Fibroblast of lung (primary cell): ENCODE results near the gene KCNE5. TPM values are rescaled to one million over a fixed set of nuclear protein-coding genes. Genes with fewer than 3 reads are reported as not detected.

Experiments used
- DNase-seq, 2 donors: peaks; one replicate each; pipeline versions ENCODE4 v3.0.0 to v3.0.0-alpha.2; 2010; ENCODE audit warnings: low read depth in 2 of 2
- H2AFZ ChIP-seq: 2 replicates; pipeline ENCODE4 v1.5.1; 2012; ENCODE audit warnings: low read length, control low read depth, inconsistent platforms
- H3K27ac ChIP-seq: 2 replicates; pipeline ENCODE4 v1.5.1; 2011; ENCODE audit warnings: low read length, control low read depth; ENCODE audit not compliant: insufficient read depth
- H3K27me3 ChIP-seq: 2 replicates; pipeline ENCODE4 v1.5.1; 2011; ENCODE audit warnings: mild to moderate bottlenecking, low read length; ENCODE audit not compliant: control insufficient read depth, insufficient read depth
- H3K36me3 ChIP-seq: 2 replicates; pipeline ENCODE4 v1.5.1; 2011; ENCODE audit warnings: low read length; ENCODE audit not compliant: control insufficient read depth, insufficient read depth
- H3K4me1 ChIP-seq: 2 replicates; pipeline ENCODE4 v1.5.1; 2011; ENCODE audit warnings: low read length; ENCODE audit not compliant: control insufficient read depth, insufficient read depth; ENCODE audit errors: extremely low read depth
- H3K4me2 ChIP-seq: 2 replicates; pipeline ENCODE4 v1.5.1; 2011; ENCODE audit warnings: low read length, control low read depth; ENCODE audit not compliant: insufficient read depth; ENCODE audit errors: extremely low read depth
- H3K4me3 ChIP-seq, 4 experiments: fragments of 200-600 bp in 1 of 4; sonication (generic) in 1 of 4; replicated peaks in 1 of 4; 2 replicates each; pipeline ENCODE4 v1.5.1; 2011 to 2016; ENCODE audit warnings: low read length in 4 of 4, low read depth in 3 of 4, mild to moderate bottlenecking in 3 of 4, control low read depth in 2 of 4, inconsistent platforms in 1 of 4, mixed read lengths in 1 of 4; ENCODE audit not compliant: insufficient read depth in 1 of 4; ENCODE audit errors: control extremely low read depth in 1 of 4
- H3K79me2 ChIP-seq: 2 replicates; pipeline ENCODE4 v1.5.1; 2012; ENCODE audit warnings: mild to moderate bottlenecking, low read length, inconsistent platforms; ENCODE audit not compliant: control insufficient read depth, insufficient read depth
- H3K9ac ChIP-seq: 2 replicates; pipeline ENCODE4 v1.5.1; 2011; ENCODE audit warnings: mild to moderate bottlenecking, low read length, control low read depth; ENCODE audit not compliant: insufficient read depth
- H3K9me3 ChIP-seq: 2 replicates; pipeline ENCODE4 v1.5.1; 2012; ENCODE audit warnings: low read depth, low read length; ENCODE audit not compliant: control insufficient read depth, insufficient read depth
- H4K20me1 ChIP-seq: 2 replicates; pipeline ENCODE4 v1.5.1; 2011; ENCODE audit warnings: low read length; ENCODE audit not compliant: control insufficient read depth, insufficient read depth; ENCODE audit errors: extremely low read depth
- EZH2 ChIP-seq: IDR thresholded peaks from 2 replicates; pipeline ENCODE4 v1.5.1; 2012; ENCODE audit warnings: low read length, control low read depth, mild to moderate bottlenecking; ENCODE audit errors: missing control alignments
- polyA plus RNA-seq, 2 donors: library from polyadenylated mRNA; depleted of rRNA in 1 of 2; stranded (reverse) in 1 of 2; unstranded in 1 of 2; fragments of >200 nt; gene quantifications; 2 replicates each; pipeline ENCODE4 v1.2.1, GENCODE V29; 2011 to 2012; ENCODE audit warnings: missing spikeins in 1 of 2
- total RNA-seq: library from RNA; depleted of rRNA; stranded (reverse); fragments of >200 nt; gene quantifications from 2 replicates; pipeline ENCODE4 v1.2.1, GENCODE V29; 2014
- TF ChIP-seq, protein P1 (sequence below), 2 donors: IDR thresholded peaks in 1 of 2; conservative IDR thresholded peaks in 1 of 2; 1 replicate in 1 of 2; 2 replicates in 1 of 2; pipeline ENCODE4 v1.5.1; 2011 to 2012; ENCODE audit warnings: low read length in 2 of 2, control low read depth in 1 of 2, inconsistent platforms in 1 of 2, low read depth in 1 of 2, mild to moderate bottlenecking in 1 of 2

KCNE5 gene
- total and polyA plus RNA-seq, 2 donors (not counting 1 experiment from before 2014, with no cell fraction given), result 0.12 to 1.2 TPM

DNA sequence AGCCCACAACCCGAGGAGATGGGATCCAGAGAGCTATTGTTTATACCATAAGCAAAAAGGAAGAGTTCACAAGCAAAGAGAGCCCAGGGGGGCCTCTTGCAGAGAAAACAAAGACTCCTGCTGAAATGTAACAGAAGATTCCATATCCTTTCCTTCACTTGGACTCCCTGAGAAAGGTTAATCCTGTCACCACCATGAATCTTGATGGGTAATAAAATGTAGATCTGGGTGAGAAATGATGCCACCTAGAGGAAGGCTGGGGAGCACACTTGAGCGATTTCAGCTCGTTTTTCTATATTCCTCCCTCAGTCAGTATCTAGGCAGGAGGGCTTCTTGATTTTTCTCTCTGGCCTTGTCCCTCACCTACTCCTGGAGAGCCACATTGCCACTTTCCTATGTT is 10.2 kb upstream of the KCNE5 start:
- Histone ChIP-seq H3K36me3 (no peaks in the 10 kb centered on the region), H3K27ac (no peak overlapping the region), H3K4me1 (no peaks in the 10 kb centered on the region), H3K9me3 (no peaks in the 10 kb centered on the region), H4K20me1 (no peaks in the 10 kb centered on the region), H3K4me2 (no peak overlapping the region), H2AFZ (no peak overlapping the region), H3K9ac (no peak overlapping the region), H3K4me3 (no peak overlapping the region), H3K79me2 (no peaks in the 10 kb centered on the region), H3K27me3 (no peaks in the 10 kb centered on the region)
- TF ChIP-seq EZH2, result no peak
- TF ChIP-seq, protein P1, sequence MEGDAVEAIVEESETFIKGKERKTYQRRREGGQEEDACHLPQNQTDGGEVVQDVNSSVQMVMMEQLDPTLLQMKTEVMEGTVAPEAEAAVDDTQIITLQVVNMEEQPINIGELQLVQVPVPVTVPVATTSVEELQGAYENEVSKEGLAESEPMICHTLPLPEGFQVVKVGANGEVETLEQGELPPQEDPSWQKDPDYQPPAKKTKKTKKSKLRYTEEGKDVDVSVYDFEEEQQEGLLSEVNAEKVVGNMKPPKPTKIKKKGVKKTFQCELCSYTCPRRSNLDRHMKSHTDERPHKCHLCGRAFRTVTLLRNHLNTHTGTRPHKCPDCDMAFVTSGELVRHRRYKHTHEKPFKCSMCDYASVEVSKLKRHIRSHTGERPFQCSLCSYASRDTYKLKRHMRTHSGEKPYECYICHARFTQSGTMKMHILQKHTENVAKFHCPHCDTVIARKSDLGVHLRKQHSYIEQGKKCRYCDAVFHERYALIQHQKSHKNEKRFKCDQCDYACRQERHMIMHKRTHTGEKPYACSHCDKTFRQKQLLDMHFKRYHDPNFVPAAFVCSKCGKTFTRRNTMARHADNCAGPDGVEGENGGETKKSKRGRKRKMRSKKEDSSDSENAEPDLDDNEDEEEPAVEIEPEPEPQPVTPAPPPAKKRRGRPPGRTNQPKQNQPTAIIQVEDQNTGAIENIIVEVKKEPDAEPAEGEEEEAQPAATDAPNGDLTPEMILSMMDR (conservative IDR thresholded peaks at IDR 0.05 in 1 of 2, IDR thresholded peaks at IDR 0.05 in 1 of 2; ENCODE audit: low read depth in 1 of 2, low read length in 2 of 2), result peak; percentile 30 to 58
- peak in 1 of 2 donors; percentile 14 for DNase-seq

DNA sequence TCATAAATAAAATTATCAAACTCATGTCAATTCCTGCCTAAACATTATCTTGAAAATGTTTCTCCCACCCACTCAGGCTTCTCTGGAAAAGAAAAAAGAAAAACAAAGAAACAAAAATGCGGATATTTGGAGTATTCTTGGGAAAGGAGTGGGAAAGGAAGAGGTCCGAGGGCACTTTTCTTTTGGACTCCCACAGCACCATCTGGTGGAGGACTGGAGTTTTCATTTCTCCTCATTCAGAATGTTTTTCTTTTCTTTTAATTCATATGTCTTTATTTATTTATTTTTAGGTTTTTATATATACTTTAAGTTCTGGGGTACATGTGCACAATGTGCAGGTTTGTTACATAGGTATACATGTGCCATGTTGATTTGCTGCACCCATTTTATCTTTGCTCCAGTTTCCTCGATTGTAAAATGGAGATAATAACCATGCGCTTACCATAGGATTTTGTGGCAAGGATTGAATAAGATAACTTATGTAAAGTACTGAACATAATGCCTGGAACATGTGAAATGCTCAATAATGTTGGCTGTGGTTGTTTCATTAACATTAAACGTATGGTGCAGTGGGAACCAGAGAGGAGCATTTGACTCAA is 8.0 kb upstream of the KCNE5 start:
- H3K4me1 ChIP-seq, result no peaks in the 10 kb centered on the region
- H3K27me3 ChIP-seq, result no peaks in the 10 kb centered on the region
- no peak for TF ChIP-seq EZH2
- TF ChIP-seq, protein P1 (conservative IDR thresholded peaks at IDR 0.05 in 1 of 2, IDR thresholded peaks at IDR 0.05 in 1 of 2; ENCODE audit: low read depth in 1 of 2, low read length in 2 of 2), result peak; percentile 17 to 52
- no peak overlapping the region for H3K9ac ChIP-seq
- H3K27ac ChIP-seq, result no peak overlapping the region
- H3K4me2 ChIP-seq, result no peak overlapping the region
- no peaks in the 10 kb centered on the region for H3K9me3 ChIP-seq
- H3K79me2 ChIP-seq, result no peaks in the 10 kb centered on the region
- no peak overlapping the region for H2AFZ ChIP-seq
- DNase-seq, result peak in 1 of 2 donors; percentile 45
- H3K36me3 ChIP-seq, result no peaks in the 10 kb centered on the region
- H4K20me1 ChIP-seq, result no peaks in the 10 kb centered on the region
- H3K4me3 ChIP-seq, result no peak overlapping the region

DNA sequence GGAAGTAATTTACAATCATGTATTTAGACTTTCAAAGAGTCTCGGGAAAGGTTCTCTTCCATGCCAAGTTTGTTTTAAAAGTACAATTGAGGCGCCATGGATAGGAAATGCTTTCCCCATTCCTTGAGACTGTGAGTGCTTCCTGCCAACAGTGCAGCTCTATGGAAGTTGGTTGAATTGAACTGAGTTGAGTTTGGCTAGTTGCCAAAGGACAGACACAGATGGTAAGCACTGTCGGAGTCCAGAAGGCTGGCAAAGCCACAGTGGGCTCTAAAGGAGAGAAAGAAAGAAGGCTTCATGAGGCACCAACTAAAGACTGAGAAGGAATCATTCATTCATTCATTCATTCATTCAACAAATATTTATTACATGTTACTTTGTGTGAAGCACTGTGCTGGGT is 4.3 kb upstream of the KCNE5 start:
- H2AFZ ChIP-seq, result no peak overlapping the region
- peak in 1 of 2 donors; percentile 8 for DNase-seq
- H3K27me3 ChIP-seq, result no peaks in the 10 kb centered on the region
- TF ChIP-seq, protein P1 (conservative IDR thresholded peaks at IDR 0.05 in 1 of 2, IDR thresholded peaks at IDR 0.05 in 1 of 2; ENCODE audit: low read depth in 1 of 2, low read length in 2 of 2), result no peak
- no peak for TF ChIP-seq EZH2
- H3K9me3 ChIP-seq, result no peaks in the 10 kb centered on the region
- H3K36me3 ChIP-seq, result no peaks in the 10 kb centered on the region
- H3K4me1 ChIP-seq, result no peaks in the 10 kb centered on the region
- H3K4me2 ChIP-seq, result no peak overlapping the region
- H3K27ac ChIP-seq, result no peak overlapping the region
- no peak overlapping the region for H3K4me3 ChIP-seq
- H3K9ac ChIP-seq, result no peak overlapping the region
- no peaks in the 10 kb centered on the region for H3K79me2 ChIP-seq
- no peaks in the 10 kb centered on the region for H4K20me1 ChIP-seq
